GM18868 (cell line): ENCODE data around the gene IGFBP2.
A peak's percentile ranks its signal among the peaks of the same experiment; 100 is the strongest.

Experiments
- ATAC-seq: cut with Tn5 transposase; IDR thresholded peaks from one replicate; pipeline ENCODE4 v1.9.1; 2021; ENCODE audit warnings: mild to moderate bottlenecking, moderate library complexity; ENCODE audit not compliant: unreplicated experiment

IGFBP2 gene

GRCh38 chr2:216680951-216681629 lies 47.9 kb downstream of the IGFBP2 start:
- ATAC-seq, result no peak

- ATAC-seq, result no peak
Measured at GRCh38 chr2:216681683-216682082, 48.5 kb downstream of the IGFBP2 start.

DNA sequence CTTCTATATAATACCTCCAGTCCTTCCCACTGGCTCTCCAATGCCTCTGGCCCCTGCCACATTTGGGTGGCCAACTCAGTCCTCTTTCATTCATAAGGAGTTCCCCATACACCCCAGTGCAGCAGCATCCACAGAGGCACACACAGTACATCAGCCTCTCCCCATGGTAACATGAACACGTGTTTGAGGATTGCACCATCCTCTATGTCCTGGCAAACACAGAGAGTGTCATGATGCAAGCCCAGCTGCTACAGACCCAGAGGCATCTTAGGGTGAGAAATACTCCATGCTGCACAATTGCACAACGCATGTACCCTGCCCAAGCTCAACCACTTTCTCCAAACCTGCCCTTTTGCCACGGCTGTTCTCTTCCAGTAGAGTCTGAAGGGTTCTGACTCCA lies 50.6 kb downstream of the IGFBP2 start:
- no peak for ATAC-seq

DNA sequence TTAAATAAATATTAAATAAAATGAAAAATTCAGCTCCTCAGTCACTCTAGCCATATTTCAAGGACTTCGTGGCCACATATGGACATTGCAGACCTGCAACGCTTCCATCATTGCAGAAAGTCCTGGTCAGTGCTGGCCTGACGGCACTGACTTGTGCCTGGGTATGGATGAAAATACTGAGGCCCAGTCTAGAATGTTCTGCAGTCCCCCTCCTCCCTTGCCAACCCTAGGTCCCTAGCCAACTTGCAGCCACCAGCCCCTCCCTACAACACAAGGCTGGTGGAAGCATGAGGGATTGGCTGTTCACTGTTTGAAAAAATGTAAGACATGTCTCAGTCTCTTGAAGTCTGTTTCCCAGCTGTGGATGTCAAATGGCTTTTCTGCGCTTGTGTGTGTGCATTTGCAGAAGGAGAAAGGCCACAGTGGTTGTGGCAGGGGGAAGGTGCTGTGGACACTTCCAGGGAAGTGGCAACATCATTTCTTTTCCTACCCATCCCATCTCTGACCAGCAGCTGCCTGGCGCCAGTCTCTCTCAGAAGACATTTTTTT lies 52.2 kb downstream of the IGFBP2 start:
- no peak for ATAC-seq

GRCh38 chr2:216687111-216687510 lies 53.9 kb downstream of the IGFBP2 start:
- no peak for ATAC-seq

GRCh38 chr2:216687646-216688045 lies 54.4 kb downstream of the IGFBP2 start:
- no peak for ATAC-seq

GRCh38 chr2:216688731-216689340 lies 55.6 kb downstream of the IGFBP2 start:
- no peak for ATAC-seq

- no peak for ATAC-seq
Measured at GRCh38 chr2:216689397-216689796, 56.2 kb downstream of the IGFBP2 start.

- ATAC-seq, result no peak
Measured at GRCh38 chr2:216690456-216690852, 57.2 kb downstream of the IGFBP2 start.

DNA sequence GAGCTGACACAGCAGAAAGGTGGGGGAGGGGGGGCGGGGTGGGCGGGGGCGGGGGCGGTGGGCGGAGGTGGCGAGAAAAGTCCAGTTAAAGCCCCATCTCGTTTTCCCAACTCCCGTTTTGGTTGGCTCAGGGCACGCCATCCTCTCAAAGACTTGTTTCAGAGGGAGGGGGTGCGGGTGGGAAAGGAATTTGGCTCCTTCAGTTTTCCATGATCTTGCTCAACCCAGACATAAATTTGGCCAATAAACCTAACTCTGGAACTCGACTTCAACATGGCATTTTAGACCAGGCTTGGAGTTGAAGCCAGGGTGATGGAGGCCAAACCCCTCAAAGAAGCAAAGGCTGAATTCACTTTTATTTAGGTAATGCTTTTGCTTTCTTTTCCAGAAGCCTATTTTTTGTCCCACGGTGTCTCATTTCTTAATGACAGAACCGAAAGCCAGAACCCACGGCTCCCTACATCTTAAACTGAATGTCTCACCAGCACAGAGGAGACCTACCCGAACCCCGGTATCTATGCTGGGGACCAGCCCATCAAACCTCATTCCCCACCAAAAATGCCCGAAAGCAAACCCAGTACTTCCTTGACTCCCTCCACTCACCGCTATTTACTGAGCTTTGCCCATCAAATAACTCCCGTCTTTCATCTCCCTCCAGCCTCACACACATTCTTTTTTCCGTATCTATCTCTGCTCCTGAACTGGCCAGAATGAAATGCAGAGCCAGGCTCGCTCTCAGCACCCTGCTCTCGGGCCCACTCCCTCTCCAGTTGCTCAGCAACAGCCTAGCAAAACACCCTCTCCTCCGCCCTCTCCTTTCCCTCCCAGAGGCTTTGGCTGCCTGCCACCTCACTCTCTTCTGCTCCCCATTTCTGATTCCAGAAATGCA lies 57.9 kb downstream of the IGFBP2 start:
- ATAC-seq, result peak; percentile 51

DNA sequence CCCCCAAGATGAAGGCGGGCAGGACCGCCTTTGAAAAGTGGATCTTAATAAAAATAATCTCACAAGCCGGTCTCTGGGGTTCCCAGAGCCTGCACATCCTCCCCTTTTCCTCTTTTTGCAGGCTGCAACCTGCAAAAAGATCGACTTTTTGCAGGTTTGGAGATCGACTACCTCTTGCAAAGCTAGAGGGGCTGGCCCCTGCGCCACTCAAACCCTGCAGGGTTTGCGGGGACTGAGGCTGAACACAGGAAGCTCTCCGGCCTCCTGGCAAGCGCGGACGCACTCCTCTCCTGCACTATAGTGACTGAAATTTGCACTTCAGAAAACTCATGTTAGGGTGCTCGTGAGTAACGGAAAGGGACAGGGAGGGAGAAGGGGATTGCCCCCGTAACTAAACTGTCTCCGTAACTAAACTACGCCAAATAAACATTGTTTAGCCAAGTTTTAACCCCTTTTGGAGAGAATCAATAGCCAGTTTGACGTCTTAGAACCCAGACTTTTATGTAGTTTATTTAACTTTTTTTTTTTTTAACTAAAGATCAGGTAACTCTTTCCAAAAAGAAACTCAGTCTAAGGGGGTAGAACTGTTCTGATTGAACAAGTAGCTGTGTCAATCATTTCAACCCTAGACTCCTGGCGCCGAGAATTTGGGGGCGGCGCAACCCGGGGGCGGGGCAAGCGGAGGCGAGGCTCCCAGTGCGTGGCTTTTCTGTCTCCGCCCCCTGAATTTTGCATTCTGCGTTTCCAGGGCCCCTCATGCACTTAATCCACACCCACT lies 59.6 kb downstream of the IGFBP2 start:
- ATAC-seq, result peak; percentile 63

GRCh38 chr2:216693414-216694080 lies 60.3 kb downstream of the IGFBP2 start:
- no peak for ATAC-seq

GRCh38 chr2:216694082-216694825 lies 61.0 kb downstream of the IGFBP2 start:
- no peak for ATAC-seq

GRCh38 chr2:216694826-216695217 lies 61.6 kb downstream of the IGFBP2 start:
- ATAC-seq, result no peak

GRCh38 chr2:216695401-216695821 lies 62.2 kb downstream of the IGFBP2 start, which contains the start of gene IGFBP5:
Gene IGFBP5, minus strand, starts transcription at chr2:216695549. Its CDS starts 774 bp downstream, at chr2:216694775.
- no peak for ATAC-seq

DNA sequence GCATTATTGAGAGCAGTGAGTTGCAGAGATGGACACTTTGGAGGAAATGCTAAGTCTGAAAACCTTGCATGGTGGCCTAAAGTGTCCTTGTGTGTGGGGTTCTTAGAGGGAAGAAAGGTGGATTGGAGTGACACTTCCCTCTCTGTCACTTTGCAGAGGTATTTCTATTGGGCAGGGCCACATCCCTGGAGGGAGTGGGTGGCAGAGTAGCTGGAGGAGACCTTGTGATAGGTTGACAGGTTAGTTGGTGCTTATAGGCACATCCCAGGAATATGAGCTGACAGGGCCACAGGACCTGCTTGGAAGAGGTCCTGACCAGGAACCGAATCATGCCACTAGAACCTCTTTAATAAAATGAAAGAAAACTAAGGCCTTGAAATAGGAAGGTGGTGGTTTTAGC lies 63.1 kb downstream of the IGFBP2 start:
- no peak for ATAC-seq

DNA sequence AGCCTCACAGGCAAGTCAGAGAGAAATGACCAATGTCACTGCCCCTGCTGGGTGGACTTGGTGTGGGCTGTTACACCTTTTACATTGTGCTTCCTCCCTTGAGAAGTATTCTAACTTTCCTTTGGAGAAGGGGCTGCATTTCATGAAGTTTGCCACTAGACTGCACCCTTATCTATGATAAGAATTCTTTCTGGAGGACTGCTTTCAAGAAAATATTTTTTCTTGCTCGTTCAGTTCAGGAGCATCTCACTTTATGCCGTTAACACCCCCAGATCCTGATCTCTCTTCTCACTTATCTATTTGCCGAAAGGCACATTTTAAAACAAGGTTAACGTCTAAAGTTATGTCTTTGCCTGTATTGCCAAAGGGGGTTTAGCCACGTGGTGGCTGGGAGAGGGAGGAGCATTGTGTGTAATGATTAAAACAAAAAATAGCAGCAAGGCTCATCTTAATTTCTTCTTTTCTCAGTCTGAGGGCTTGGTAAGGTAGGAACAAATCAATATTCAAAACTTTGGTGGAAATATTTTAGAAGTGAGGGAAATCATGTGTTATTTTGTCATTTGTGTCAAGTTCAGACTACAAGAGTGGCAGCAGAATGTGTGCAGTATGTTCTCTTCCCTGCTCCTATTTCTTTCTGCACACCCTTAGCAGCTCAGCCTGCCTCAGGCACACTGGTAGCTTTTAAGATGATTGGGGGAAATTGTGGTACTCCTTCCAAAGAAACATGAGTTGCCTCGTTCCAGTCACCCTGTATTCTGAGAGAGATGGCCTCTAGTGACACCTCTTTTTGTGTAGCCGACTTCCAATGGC lies 63.7 kb downstream of the IGFBP2 start:
- ATAC-seq, result no peak

- ATAC-seq, result no peak
Measured at GRCh38 chr2:216698293-216698692, 65.1 kb downstream of the IGFBP2 start.

- ATAC-seq, result peak; percentile 72
Measured at GRCh38 chr2:216698895-216699294, 65.7 kb downstream of the IGFBP2 start.
